OCI-LY7 (cell line): ENCODE measurements around the gene TPCN2. TPM values are rescaled to one million over a fixed set of nuclear protein-coding genes. Genes with fewer than 3 reads are reported as not detected.

ENCODE experiments used
- BruUV-seq: library from RNA; stranded (reverse); fragments of 400-500 nt; replicated peaks from 2 replicates; lab custom pipeline; 2021; lab: Mats Ljungman, UMichigan
- CTCF ChIA-PET: fragments of 300-600 bp; sonication (Branson Sonifier 250); formaldehyde crosslinking; loops from one replicate; lab custom pipeline; 2022; ENCODE audit warnings: antibody characterized with exemption; ENCODE audit not compliant: unreplicated experiment; lab: Charles Lee
- POLR2A ChIA-PET: fragments of 300-600 bp; sonication (Branson Sonifier 250); formaldehyde crosslinking; loops from one replicate; lab custom pipeline; 2022; ENCODE audit warnings: antibody characterized with exemption; lab: Charles Lee
- DNase-seq: peaks from one replicate; pipeline ENCODE4 v3.0.0-alpha.2; 2015; ENCODE audit warnings: low spot score
- H2AFZ ChIP-seq: fragments of 200-600 bp; sonication (generic), shearing (Covaris generic); 2 replicates; pipeline ENCODE4 v1.6.1; 2014; ENCODE audit warnings: mild to moderate bottlenecking, antibody characterized with exemption, low read length, moderate library complexity
- H3K27ac ChIP-seq: fragments of 200-600 bp; sonication (generic); 2 replicates; pipeline ENCODE4 v1.5.1; 2014; ENCODE audit warnings: mixed run types, low read depth, mild to moderate bottlenecking, moderate library complexity, low read length, inconsistent platforms; ENCODE audit not compliant: poor library complexity, severe bottlenecking
- H3K36me3 ChIP-seq: fragments of 200-600 bp; sonication (generic); 2 replicates; pipeline ENCODE4 v1.6.1; 2014; ENCODE audit warnings: mild to moderate bottlenecking, antibody characterized with exemption, low read length, moderate library complexity, mixed read lengths; ENCODE audit not compliant: insufficient read depth
- H3K4me1 ChIP-seq: fragments of 200-600 bp; sonication (generic); 2 replicates; pipeline ENCODE4 v1.5.1; 2014; ENCODE audit warnings: mild to moderate bottlenecking, low read length; ENCODE audit not compliant: insufficient read depth, poor library complexity, severe bottlenecking
- H3K4me2 ChIP-seq: fragments of 200-600 bp; sonication (generic); 2 replicates; pipeline ENCODE4 v1.6.1; 2014; ENCODE audit warnings: mild to moderate bottlenecking, low read length
- H3K4me3 ChIP-seq: fragments of 200-600 bp; sonication (generic); 2 replicates; pipeline ENCODE4 v1.5.1; 2014; ENCODE audit warnings: mild to moderate bottlenecking, low read depth, low read length; ENCODE audit not compliant: poor library complexity, severe bottlenecking
- H3K79me2 ChIP-seq: fragments of 200-600 bp; sonication (generic); 2 replicates; pipeline ENCODE4 v1.6.1; 2016; ENCODE audit warnings: low read depth, mild to moderate bottlenecking, low read length, moderate library complexity, mixed read lengths; ENCODE audit not compliant: insufficient read depth
- H3K9me2 ChIP-seq: fragments of 200-600 bp; sonication (generic); 2 replicates; pipeline ENCODE4 v1.6.1; 2016; ENCODE audit warnings: mild to moderate bottlenecking, low read length, mixed read lengths; ENCODE audit not compliant: insufficient read depth
- H3K9me3 ChIP-seq: fragments of 200-600 bp; sonication (generic); 2 replicates; pipeline ENCODE4 v1.6.1; 2014; ENCODE audit warnings: mild to moderate bottlenecking, mixed run types, low read length, mixed read lengths
- H4K20me1 ChIP-seq: fragments of 200-600 bp; sonication (generic); 2 replicates; pipeline ENCODE4 v1.6.1; 2014; ENCODE audit warnings: mild to moderate bottlenecking, antibody characterized with exemption, low read length, moderate library complexity, mixed read lengths; ENCODE audit not compliant: insufficient read depth
- EZH2phosphoT487 ChIP-seq: fragments of 200-600 bp; sonication (generic); IDR thresholded peaks from 2 replicates; pipeline ENCODE4 v1.6.1; 2018; ENCODE audit warnings: low read depth, borderline replicate concordance, mild to moderate bottlenecking, mixed run types, antibody characterized with exemption, low read length, moderate library complexity, mixed read lengths
- intact Hi-C: fragments of 100-400 bp; cut with micrococcal nuclease; formaldehyde crosslinking; loops from one replicate; pipeline ENCODE4 v1.10.0; 2022; ENCODE audit not compliant: unreplicated experiment
- total RNA-seq, 2 experiments: library from RNA; depleted of rRNA in 1 of 2; stranded (reverse); fragments of >200 nt in 1 of 2; shearing (Covaris generic) in 1 of 2; gene quantifications; 2 replicates each; pipeline ENCODE4 v1.2.3, GENCODE V29; 2014 to 2022
- TF ChIP-seq, protein P1 (sequence below): fragments of 200-600 bp; sonication (generic); conservative IDR thresholded peaks from 2 replicates; pipeline ENCODE4 v1.5.1; 2014; ENCODE audit warnings: mild to moderate bottlenecking, antibody characterized with exemption, low read length, moderate library complexity, mixed read lengths

Gene TPCN2
- total RNA-seq, 2 experiments from 2014 or later = 21.5 to 65.2 TPM

DNA sequence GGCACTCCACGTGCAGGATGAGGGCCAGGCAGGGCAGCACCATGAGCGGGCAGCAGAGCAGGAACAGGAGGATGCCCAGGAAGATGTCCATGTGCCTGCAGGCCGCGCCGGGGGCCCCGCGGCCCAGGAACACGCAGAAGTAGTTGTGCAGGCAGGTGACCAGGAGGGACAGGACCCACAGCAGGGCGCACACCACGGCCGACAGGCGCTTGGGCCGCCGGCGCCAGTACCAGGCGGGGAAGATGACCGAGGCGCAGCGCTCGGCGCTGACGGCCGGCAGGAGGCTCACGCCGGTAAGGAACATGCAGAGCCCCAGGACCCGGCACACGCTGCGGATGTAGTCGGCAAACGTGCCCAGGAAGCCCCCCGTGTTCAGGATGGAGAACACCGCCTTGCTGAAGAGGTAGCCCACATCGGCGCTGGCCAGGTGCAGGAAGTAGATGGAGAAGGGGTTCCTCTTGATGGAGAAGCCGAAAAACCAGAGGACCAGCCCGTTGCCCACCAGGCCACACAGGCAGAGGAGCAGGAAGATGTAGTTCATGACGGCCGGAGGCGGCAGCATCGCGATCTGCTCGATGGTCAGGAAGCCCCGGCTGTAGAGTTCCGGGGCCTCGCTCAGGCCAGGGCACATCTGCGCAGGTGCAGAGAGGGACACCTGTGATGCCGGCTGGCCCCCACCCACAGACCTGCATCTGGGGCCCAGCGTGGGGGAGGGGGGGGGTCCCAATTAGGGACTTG, 42.9 kb upstream of the TPCN2 start:
- Histone ChIP-seq H4K20me1 (no peaks in the 10 kb centered on the region), H3K9me3 (no peaks in the 10 kb centered on the region), H3K4me1 (peaks cover 5% of the 10 kb centered on the region), H3K79me2 (no peaks in the 10 kb centered on the region), H3K36me3 (no peaks in the 10 kb centered on the region), H3K9me2 (no peaks in the 10 kb centered on the region), H3K4me2 (no peak overlapping the region), H2AFZ (no peak overlapping the region), H3K27ac (no peak overlapping the region), H3K4me3 (no peak overlapping the region)
- no peak for DNase-seq
- no TSS peak for BruUV-seq
- ChIA-PET POLR2A (no interaction called here), CTCF (no interaction called here)
- no peak for TF ChIP-seq EZH2phosphoT487
- TF ChIP-seq, protein P1, sequence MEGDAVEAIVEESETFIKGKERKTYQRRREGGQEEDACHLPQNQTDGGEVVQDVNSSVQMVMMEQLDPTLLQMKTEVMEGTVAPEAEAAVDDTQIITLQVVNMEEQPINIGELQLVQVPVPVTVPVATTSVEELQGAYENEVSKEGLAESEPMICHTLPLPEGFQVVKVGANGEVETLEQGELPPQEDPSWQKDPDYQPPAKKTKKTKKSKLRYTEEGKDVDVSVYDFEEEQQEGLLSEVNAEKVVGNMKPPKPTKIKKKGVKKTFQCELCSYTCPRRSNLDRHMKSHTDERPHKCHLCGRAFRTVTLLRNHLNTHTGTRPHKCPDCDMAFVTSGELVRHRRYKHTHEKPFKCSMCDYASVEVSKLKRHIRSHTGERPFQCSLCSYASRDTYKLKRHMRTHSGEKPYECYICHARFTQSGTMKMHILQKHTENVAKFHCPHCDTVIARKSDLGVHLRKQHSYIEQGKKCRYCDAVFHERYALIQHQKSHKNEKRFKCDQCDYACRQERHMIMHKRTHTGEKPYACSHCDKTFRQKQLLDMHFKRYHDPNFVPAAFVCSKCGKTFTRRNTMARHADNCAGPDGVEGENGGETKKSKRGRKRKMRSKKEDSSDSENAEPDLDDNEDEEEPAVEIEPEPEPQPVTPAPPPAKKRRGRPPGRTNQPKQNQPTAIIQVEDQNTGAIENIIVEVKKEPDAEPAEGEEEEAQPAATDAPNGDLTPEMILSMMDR = no peak
- intact Hi-C loops = no loop called here

DNA sequence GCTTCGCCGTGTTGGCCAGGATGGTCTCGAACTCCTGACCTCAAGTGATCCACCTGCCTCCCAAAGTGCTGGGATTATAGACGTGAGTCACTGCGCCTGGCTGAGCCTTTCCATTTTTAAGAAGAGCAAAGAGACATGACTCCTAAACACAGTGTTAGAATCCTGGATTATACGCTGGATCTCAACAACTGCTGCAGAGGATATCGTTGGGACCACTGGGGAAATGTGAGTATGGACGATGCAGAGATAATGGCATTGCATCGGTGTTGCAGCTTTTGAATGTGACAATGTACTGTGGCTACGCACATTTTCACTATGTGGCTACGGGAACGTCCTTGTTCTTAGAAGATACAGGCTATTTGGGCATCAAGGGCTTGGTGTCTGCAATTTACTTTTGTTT, 41.9 kb upstream of the TPCN2 start:
- TF ChIP-seq, protein P1 = no peak
- no peak for TF ChIP-seq EZH2phosphoT487
- Histone ChIP-seq H3K9me2 (no peaks in the 10 kb centered on the region), H3K36me3 (no peaks in the 10 kb centered on the region), H3K4me1 (peaks cover 6% of the 10 kb centered on the region), H3K9me3 (no peaks in the 10 kb centered on the region), H3K4me2 (no peak overlapping the region), H3K79me2 (no peaks in the 10 kb centered on the region), H2AFZ (no peak overlapping the region), H4K20me1 (no peaks in the 10 kb centered on the region), H3K27ac (no peak overlapping the region), H3K4me3 (no peak overlapping the region)
- DNase-seq = no peak
- no TSS peak for BruUV-seq
- intact Hi-C loops = no loop called here
- ChIA-PET POLR2A (no interaction called here), CTCF (interaction anchor here (0.5 kb wide), 1 partner anchor 22 kb away, joined by 3 read pairs; no protein-coding TSS in a partner anchor)

DNA sequence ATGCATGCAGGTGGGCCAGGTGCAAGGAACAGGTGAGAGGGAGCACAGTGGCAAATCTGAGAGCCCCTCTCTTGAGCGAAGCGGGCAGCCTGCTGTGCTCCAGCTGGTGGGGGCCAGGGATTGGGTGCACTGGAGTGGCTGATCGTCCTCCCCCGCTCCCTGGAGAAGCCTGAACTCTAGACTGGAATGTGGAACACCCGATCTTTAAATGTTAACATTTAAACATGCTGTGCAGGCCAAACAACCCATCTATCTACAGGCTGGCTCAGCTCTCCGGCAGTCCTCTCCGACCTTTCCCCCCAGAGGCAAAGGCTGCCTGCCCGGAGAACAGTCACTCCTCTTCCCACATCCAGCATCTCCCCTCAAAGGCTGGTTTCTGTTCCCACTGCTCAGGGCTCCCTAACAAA, 40.8 kb upstream of the TPCN2 start:
- Histone ChIP-seq H3K4me3 (no peak overlapping the region), H3K27ac (no peak overlapping the region), H3K9me2 (no peaks in the 10 kb centered on the region), H4K20me1 (no peaks in the 10 kb centered on the region), H3K9me3 (no peaks in the 10 kb centered on the region), H2AFZ (no peak overlapping the region), H3K4me2 (no peak overlapping the region), H3K79me2 (no peaks in the 10 kb centered on the region), H3K36me3 (no peaks in the 10 kb centered on the region), H3K4me1 (peaks cover 6% of the 10 kb centered on the region)
- CTCF ChIA-PET = no interaction called here
- BruUV-seq = no TSS peak
- no peak for TF ChIP-seq EZH2phosphoT487
- TF ChIP-seq, protein P1 = no peak
- intact Hi-C loops = no loop called here
- POLR2A ChIA-PET = no interaction called here
- DNase-seq = no peak
